ENCODE measurements around the gene BLM.

GRCh38 chr15:90706394-90707327 lies 10.5 kb upstream of the BLM start:
- TF ChIP-seq CTCF (conservative IDR thresholded peaks at IDR 0.05; ENCODE audit: low read depth, low read length) (no peak), EZH2 (IDR thresholded peaks at IDR 0.05; ENCODE audit: borderline replicate concordance, low read depth, low read length, poor library complexity, severe bottlenecking) (no peak)
